ENCODE results near the gene TTC28.

GRCh38 chr22:28279888-28280287 lies 399.8 kb downstream of the TTC28 start:
- TF ChIP-seq, protein P1, sequence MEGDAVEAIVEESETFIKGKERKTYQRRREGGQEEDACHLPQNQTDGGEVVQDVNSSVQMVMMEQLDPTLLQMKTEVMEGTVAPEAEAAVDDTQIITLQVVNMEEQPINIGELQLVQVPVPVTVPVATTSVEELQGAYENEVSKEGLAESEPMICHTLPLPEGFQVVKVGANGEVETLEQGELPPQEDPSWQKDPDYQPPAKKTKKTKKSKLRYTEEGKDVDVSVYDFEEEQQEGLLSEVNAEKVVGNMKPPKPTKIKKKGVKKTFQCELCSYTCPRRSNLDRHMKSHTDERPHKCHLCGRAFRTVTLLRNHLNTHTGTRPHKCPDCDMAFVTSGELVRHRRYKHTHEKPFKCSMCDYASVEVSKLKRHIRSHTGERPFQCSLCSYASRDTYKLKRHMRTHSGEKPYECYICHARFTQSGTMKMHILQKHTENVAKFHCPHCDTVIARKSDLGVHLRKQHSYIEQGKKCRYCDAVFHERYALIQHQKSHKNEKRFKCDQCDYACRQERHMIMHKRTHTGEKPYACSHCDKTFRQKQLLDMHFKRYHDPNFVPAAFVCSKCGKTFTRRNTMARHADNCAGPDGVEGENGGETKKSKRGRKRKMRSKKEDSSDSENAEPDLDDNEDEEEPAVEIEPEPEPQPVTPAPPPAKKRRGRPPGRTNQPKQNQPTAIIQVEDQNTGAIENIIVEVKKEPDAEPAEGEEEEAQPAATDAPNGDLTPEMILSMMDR (IDR thresholded peaks at IDR 0.05), result no peak
- no peak for TF ChIP-seq POLR2A (IDR thresholded peaks at IDR 0.05)

All from thyroid gland (tissue), 4 donors.